ENCODE measurements around the gene TFEC. TPM values are rescaled to one million over a fixed set of nuclear protein-coding genes. Genes with fewer than 3 reads are reported as not detected.

TFEC gene
- polyA plus RNA-seq, 2 of the 4 experiments (the other 2 are of a cell fraction) = 0.05 to 0.13 TPM

GRCh38 chr7:115965796-115966475, 64.6 kb downstream of the TFEC start:
- ChIA-PET POLR2A (no interaction called here), CTCF (interaction anchor here (1.1 kb wide), 1 partner anchor 10 kb away, joined by 3 read pairs; no protein-coding TSS in a partner anchor)
- Histone ChIP-seq H3K4me3 (no peak overlapping the region), H3K4me1 (no peaks in the 10 kb centered on the region), H3K4me2 (no peak overlapping the region), H3K9me3 (no peaks in the 10 kb centered on the region), H3K27ac (no peak overlapping the region)
- DNase-seq (ENCODE audit: low read depth in 1 of 2, low spot score in 1 of 2) (no peak), FAIRE-seq (no peak), ATAC-seq (no peak)
- TF ChIP-seq ATOH8 (CRISPR knock-in tag; IDR thresholded peaks at IDR 0.05; ENCODE audit: low read depth) (no peak), MAZ (IDR thresholded peaks at IDR 0.05; ENCODE audit: borderline replicate concordance, low read depth, low read length) (no peak), JUN (IDR thresholded peaks at IDR 0.05) (no peak), ZSCAN20 (CRISPR knock-in tag; IDR thresholded peaks at IDR 0.05) (no peak), EP300 (IDR thresholded peaks at IDR 0.05) (no peak), GATA3 (IDR thresholded peaks at IDR 0.05; ENCODE audit: borderline replicate concordance) (no peak), CEBPB (IDR thresholded peaks at IDR 0.05) (no peak), FOSL2 (IDR thresholded peaks at IDR 0.05) (no peak), FOSL2 (CRISPR knock-in tag; IDR thresholded peaks at IDR 0.05) (no peak)
- 62% methylated on average over 5 of the region's 5 CpGs for WGBS (ENCODE audit: missing lambda C conversion rate)

- no peak overlapping the region for H3K27ac ChIP-seq
- TF ChIP-seq TP53 (CRISPR knock-in tag; IDR thresholded peaks at IDR 0.05) = no peak
- TF ChIP-seq POLR2A (IDR thresholded peaks at IDR 0.05; ENCODE audit: low read length) = no peak
- TF ChIP-seq CBX2 (IDR thresholded peaks at IDR 0.05; ENCODE audit: borderline replicate concordance, low read depth) = no peak
- no peak for TF ChIP-seq RAD21 (conservative IDR thresholded peaks at IDR 0.05 in 1 of 2, IDR thresholded peaks at IDR 0.05 in 1 of 2)
- no peak for TF ChIP-seq RNF2 (IDR thresholded peaks at IDR 0.05; ENCODE audit: borderline replicate concordance, low read depth)
- no peaks in the 10 kb centered on the region for H3K4me1 ChIP-seq
- ATAC-seq (no peak), DNase-seq (ENCODE audit: low read depth in 1 of 2, low spot score in 1 of 2) (no peak), FAIRE-seq (no peak)
- H3K4me3 ChIP-seq = no peak overlapping the region
- CTCF ChIA-PET = no interaction called here
- no peak overlapping the region for H3K4me2 ChIP-seq
- POLR2A ChIA-PET = no interaction called here
- H3K9me3 ChIP-seq = no peaks in the 10 kb centered on the region
- 8% methylated on average over 1 of the region's 1 CpG for WGBS (ENCODE audit: missing lambda C conversion rate)
Observed at GRCh38 chr7:115965236-115965635, 65.3 kb downstream of the TFEC start.

GRCh38 chr7:115964799-115965198, 65.8 kb downstream of the TFEC start:
- Histone ChIP-seq H3K27ac (no peak overlapping the region), H3K4me1 (no peaks in the 10 kb centered on the region), H3K4me2 (no peak overlapping the region), H3K4me3 (no peak overlapping the region), H3K9me3 (no peaks in the 10 kb centered on the region; the same call in 2 of the 3 replicates)
- DNase-seq (ENCODE audit: low read depth in 1 of 2, low spot score in 1 of 2) (no peak), FAIRE-seq (no peak), ATAC-seq (no peak)
- CTCF ChIA-PET = no interaction called here
- POLR2A ChIA-PET = no interaction called here
- 2% methylated on average over 1 of the region's 1 CpG for WGBS (ENCODE audit: missing lambda C conversion rate)
- TF ChIP-seq NR3C1 (IDR thresholded peaks at IDR 0.05) (no peak), BHLHE40 (IDR thresholded peaks at IDR 0.05; ENCODE audit: low read depth, low read length) (no peak), HDAC2 (IDR thresholded peaks at IDR 0.05) (no peak), BCL3 (IDR thresholded peaks at IDR 0.05) (no peak), RAD21 (conservative IDR thresholded peaks at IDR 0.05 in 1 of 2, IDR thresholded peaks at IDR 0.05 in 1 of 2) (no peak), ELK1 (IDR thresholded peaks at IDR 0.05; ENCODE audit: low read depth, low read length) (no peak), HOXA7 (CRISPR knock-in tag; IDR thresholded peaks at IDR 0.05) (no peak), FOXS1 (CRISPR knock-in tag; IDR thresholded peaks at IDR 0.05) (no peak), JUNB (IDR thresholded peaks at IDR 0.05) (no peak), REST (IDR thresholded peaks at IDR 0.05) (no peak), ATOH8 (CRISPR knock-in tag; IDR thresholded peaks at IDR 0.05; ENCODE audit: low read depth) (no peak), E2F6 (IDR thresholded peaks at IDR 0.05; ENCODE audit: borderline replicate concordance, low read depth) (no peak), HES2 (IDR thresholded peaks at IDR 0.05) (no peak), FOSB (CRISPR knock-in tag; IDR thresholded peaks at IDR 0.05) (no peak), ZFP36 (IDR thresholded peaks at IDR 0.05; ENCODE audit: borderline replicate concordance, partially characterized antibody) (no peak)

Measured in A549 (cell line).